GM12801 (cell line): ENCODE measurements around the gene RAP2A.

Experiments used
- TF ChIP-seq, protein P1 (sequence below): IDR thresholded peaks from one replicate; pipeline ENCODE4 v1.5.1; 2011; ENCODE audit warnings: control low read depth; ENCODE audit not compliant: insufficient read length; ENCODE audit errors: extremely low read depth

RAP2A gene

GRCh38 chr13:97438856-97439595, 5.1 kb downstream of the RAP2A start:
- TF ChIP-seq, protein P1, sequence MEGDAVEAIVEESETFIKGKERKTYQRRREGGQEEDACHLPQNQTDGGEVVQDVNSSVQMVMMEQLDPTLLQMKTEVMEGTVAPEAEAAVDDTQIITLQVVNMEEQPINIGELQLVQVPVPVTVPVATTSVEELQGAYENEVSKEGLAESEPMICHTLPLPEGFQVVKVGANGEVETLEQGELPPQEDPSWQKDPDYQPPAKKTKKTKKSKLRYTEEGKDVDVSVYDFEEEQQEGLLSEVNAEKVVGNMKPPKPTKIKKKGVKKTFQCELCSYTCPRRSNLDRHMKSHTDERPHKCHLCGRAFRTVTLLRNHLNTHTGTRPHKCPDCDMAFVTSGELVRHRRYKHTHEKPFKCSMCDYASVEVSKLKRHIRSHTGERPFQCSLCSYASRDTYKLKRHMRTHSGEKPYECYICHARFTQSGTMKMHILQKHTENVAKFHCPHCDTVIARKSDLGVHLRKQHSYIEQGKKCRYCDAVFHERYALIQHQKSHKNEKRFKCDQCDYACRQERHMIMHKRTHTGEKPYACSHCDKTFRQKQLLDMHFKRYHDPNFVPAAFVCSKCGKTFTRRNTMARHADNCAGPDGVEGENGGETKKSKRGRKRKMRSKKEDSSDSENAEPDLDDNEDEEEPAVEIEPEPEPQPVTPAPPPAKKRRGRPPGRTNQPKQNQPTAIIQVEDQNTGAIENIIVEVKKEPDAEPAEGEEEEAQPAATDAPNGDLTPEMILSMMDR: no peak

DNA sequence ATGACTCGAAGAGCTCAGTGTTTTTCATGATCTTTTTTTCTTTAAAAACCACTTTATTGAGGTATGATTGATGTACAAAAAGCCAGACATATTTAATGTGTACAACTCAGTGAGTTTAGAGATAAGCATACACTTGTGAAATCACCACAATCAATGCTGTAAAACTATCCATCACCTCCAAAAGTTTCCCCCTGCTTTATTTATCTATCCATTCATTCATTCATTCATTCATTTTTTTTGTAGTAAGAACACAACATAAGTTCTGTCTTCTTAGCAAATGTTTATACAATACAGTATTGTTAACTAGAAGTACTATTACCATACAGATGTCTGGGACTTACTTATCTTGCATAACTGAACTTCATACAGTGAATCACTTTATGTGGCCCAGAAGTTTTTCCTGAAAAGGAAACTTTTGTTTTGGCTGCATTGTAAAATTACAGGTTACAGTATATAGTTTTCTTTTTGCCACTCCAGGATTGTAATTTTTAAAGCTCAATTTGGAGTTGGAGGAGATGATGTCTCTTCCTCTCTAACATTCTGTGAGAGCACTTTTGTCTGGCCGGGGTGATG, 6.7 kb downstream of the RAP2A start:
- TF ChIP-seq, protein P1: no peak

DNA sequence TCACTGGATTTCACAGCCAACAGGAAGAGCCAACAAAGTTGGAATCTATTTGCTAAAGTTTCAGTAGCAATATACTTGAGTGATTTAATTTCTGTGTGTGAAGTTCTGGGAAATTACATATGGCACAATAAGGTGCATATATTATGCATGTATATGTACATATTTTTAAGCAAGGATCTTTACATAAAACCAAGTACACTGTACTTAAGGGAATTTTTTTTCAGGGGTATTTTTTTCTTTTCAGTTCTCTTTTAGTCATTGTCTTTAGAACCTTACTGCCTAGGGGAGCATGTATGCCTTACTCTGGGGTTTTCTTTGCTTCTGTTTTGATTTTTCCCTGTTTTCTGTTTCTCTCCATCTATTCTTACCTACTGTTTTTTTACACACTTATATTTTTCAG, 7.4 kb downstream of the RAP2A start:
- TF ChIP-seq, protein P1: no peak

DNA sequence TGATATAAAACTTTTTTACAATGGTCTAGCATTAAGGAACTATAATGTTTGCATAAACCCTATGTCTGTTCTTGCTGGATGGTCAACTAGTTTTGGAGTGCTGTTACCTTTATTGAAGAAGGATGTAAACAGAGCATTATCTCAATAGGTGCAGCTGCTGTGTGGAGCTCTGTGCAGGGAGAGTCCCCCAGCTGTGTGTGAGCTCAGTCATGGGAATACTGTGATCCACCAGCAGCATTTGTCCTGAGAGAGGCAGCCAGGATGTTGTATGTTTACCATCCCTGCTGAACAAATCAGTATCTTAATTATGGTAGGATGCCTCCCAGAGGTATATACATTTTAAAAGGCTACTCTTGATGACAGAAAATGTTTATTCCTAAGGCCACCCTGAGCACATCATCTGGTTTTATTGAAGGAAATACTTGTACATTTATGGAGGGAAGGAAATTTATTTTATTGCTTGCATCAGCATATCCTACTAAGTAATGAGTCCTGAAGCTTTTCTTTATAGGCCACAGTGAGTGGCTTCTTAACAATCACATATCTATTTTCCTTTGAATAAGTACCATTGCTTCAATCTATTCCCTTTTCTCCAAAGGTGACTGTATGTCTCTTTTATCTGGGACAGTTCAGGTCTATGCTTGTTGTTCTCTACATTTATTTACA, 11.7 kb downstream of the RAP2A start:
- TF ChIP-seq, protein P1: no peak

DNA sequence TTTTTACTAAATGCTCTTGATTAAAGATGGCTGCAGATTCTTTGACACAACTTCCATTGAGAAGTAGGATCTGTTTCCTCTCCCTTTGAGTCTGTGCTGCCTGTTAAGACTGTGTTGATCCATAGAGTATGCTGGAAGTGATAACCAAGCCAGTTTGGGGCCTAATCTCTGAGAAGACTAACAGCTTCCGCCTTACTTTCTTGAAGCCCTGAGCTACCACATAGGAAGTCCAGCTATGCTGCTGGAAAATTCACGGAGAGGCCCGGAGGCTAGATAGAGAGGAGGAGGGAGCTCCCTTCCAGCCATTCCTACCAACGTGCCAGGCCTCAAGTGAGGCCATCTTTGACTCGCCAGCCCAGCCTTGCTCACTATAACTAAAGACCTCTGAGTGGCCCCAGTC, 12.5 kb downstream of the RAP2A start:
- TF ChIP-seq, protein P1: no peak

DNA sequence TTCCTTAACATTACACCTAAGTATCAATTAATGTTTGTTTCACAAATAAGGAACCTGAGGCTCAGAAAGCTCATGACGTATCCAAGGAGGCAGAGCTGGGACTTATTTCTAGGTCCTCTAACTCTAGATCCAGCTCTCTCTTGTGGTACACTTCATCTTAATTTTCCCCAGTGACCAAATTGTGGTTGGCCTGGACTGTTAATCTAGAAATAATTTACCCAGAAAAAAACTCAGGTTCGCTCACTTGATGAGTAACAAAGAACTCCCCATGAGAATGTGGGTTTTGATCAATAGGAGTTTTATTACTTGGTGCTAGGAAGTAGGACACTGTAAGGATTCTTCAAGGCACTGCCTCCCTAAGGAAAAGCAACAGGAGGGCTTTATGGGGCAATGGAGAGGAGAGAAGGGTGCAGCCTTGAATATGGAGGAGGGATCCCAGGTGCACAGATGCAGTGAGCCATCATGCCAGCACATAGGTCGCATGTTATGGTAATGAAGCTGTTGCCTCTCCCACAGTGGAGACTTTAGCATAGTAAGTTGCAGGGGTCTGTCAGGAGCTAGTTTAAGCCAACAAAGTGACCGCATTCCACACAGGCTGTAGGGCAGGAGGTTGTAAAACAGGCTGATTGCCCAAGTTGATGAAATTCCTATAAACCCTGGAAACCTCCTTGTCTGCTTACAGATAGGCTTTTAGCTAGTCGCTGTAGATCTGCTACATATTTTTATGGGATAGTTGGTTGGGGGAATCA, 14.7 kb downstream of the RAP2A start:
- TF ChIP-seq, protein P1: no peak

DNA sequence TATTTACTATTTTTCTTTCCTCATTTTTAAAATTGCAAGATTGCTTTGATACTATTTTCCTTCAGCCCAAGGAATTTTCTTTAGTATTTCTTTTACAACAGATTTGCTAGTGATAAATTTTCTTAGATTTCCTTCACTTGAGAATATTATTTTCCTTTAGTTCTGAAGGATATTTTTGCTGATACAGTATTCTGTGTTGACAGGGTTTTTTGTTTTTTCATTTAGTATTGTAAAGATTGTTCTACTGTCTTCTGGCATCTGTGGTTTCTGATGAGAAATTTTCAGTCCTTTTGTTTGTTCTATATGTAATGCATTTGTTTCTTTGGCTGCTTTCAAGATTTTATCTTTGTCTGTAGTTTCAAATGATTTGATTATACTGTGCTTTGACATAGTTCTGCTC, 20.7 kb downstream of the RAP2A start:
- TF ChIP-seq, protein P1: no peak
